ENCODE data around the gene EGLN1. TPM values are rescaled to one million over a fixed set of nuclear protein-coding genes. Genes with fewer than 3 reads are reported as not detected.
A peak's percentile ranks its signal among the peaks of the same experiment; 100 is the strongest.

EGLN1 gene
- total RNA-seq, 1 experiment from 2014 or later: 29.0 TPM

- H3K9me3 ChIP-seq (ENCODE audit: control insufficient read depth, insufficient read depth, low read depth, low read length): no peaks in the 10 kb centered on the region
- TF ChIP-seq POLR2AphosphoS5 (IDR thresholded peaks at IDR 0.05; ENCODE audit: low read depth, low read length) (no peak), REST (IDR thresholded peaks at IDR 0.05; ENCODE audit: insufficient read depth in 1 of 2, low read depth in 2 of 2, low read length in 1 of 2) (no peak), CTCF (IDR thresholded peaks at IDR 0.05) (no peak)
- H3K36me3 ChIP-seq (ENCODE audit: control insufficient read depth, insufficient read depth, low read length): no peaks in the 10 kb centered on the region
- no peak overlapping the region for H3K27ac ChIP-seq (ENCODE audit: low read length)
- POLR2A ChIA-PET: no interaction called here
- H3K27me3 ChIP-seq (ENCODE audit: control insufficient read depth, insufficient read depth, low read length): no peaks in the 10 kb centered on the region
- ATAC-seq (no peak), DNase-seq (ENCODE audit: low read depth, low spot score) (no peak)
- CTCF ChIA-PET: no interaction called here
- in situ Hi-C loops (cut with HindIII; ENCODE audit: low pct_unique_long_range_greater_than_20kb, low sequenced_read_pairs): no loop called here
- H3K4me1 ChIP-seq (ENCODE audit: control insufficient read depth, insufficient read depth, low read length): peaks cover 19% of the 10 kb centered on the region
- intact Hi-C loops (cut with micrococcal nuclease; ENCODE audit: unreplicated experiment): no loop called here
- BruUV-seq (replicated peaks): no TSS peak
- no peak overlapping the region for H3K4me3 ChIP-seq (ENCODE audit: low read depth in 2 of 2, low read length in 2 of 2)
Observed at GRCh38 chr1:231390071-231390470, 32.0 kb downstream of the EGLN1 start.

- TF ChIP-seq POLR2AphosphoS5 (IDR thresholded peaks at IDR 0.05; ENCODE audit: low read depth, low read length) (no peak), TCF7L2 (IDR thresholded peaks at IDR 0.05; ENCODE audit: low read depth, low read length) (no peak), CTCF (IDR thresholded peaks at IDR 0.05) (no peak), SIN3A (IDR thresholded peaks at IDR 0.05; ENCODE audit: borderline replicate concordance, insufficient read depth, low read depth, low read length) (no peak), REST (IDR thresholded peaks at IDR 0.05; ENCODE audit: insufficient read depth in 1 of 2, low read depth in 2 of 2, low read length in 1 of 2) (no peak)
- ChIA-PET POLR2A (no interaction called here), CTCF (no interaction called here)
- H3K27ac ChIP-seq (ENCODE audit: low read length): no peak overlapping the region; the same call in 1 of the 2 replicates
- in situ Hi-C loops (cut with HindIII; ENCODE audit: low pct_unique_long_range_greater_than_20kb, low sequenced_read_pairs) (no loop called here), intact Hi-C loops (cut with micrococcal nuclease; ENCODE audit: unreplicated experiment) (no loop called here)
- H3K4me1 ChIP-seq (ENCODE audit: control insufficient read depth, insufficient read depth, low read length): peaks cover 10% of the 10 kb centered on the region
- no peaks in the 10 kb centered on the region for H3K36me3 ChIP-seq (ENCODE audit: control insufficient read depth, insufficient read depth, low read length)
- H3K27me3 ChIP-seq (ENCODE audit: control insufficient read depth, insufficient read depth, low read length): no peaks in the 10 kb centered on the region
- no peak overlapping the region for H3K4me3 ChIP-seq (ENCODE audit: low read depth in 2 of 2, low read length in 2 of 2)
- BruUV-seq (replicated peaks): no TSS peak
- no peak for DNase-seq (ENCODE audit: low read depth, low spot score)
- ATAC-seq: peak; percentile 57; the same call in 1 of the 2 replicates
- no peaks in the 10 kb centered on the region for H3K9me3 ChIP-seq (ENCODE audit: control insufficient read depth, insufficient read depth, low read depth, low read length)
Observed at GRCh38 chr1:231387770-231388669, 34.1 kb downstream of the EGLN1 start.
